ENCODE results near the gene SHE. TPM values are rescaled to one million over a fixed set of nuclear protein-coding genes. Genes with fewer than 3 reads are reported as not detected.

SHE gene
- total RNA-seq, 1 experiment from 2014 or later = not detected

DNA sequence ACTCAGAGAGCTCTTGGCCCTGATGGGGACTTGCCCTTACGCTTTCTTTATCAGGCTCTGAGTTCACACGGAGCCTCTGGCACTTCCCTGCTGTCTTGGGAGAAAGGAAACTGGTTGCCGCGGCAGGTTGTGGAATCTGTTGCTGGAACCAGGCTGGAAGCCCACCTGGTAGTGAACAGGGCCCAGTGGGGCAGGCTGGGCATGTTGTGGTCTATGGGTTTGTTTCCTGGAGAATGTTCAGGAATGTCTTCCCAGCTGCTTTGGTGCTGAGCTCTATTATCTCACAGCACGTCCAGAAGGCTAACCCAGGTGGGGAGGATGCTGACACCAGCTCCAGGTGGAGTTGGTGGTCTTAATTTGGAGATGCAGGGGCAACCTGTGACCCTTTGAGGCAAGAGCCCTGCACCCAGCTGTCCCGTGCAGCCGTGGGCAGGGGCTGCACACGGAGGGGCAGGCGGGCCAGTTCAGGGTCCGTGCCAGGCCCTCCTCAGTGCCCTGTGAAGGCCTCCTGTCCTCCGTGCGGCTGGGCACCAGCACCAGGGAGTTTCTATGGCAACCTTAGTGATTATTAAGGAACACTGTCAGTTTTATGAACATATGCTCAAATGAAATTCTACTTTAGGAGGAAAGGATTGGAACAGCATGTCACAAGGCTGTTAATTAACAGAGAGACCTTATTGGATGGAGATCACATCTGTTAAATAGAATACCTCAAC lies 33.5 kb downstream of the SHE start:
- no peak overlapping the region for H3K4me3 ChIP-seq (replicated peaks in 1 of 2; ENCODE audit: low read depth in 1 of 2, low read length in 2 of 2)
- no peak for DNase-seq (ENCODE audit: low read depth, low spot score)
- H3K36me3 ChIP-seq (ENCODE audit: control insufficient read depth in 1 of 2, insufficient read depth in 2 of 2, low read length in 2 of 2) = no peaks in the 10 kb centered on the region
- BruUV-seq (replicated peaks) = no TSS peak
- no peaks in the 10 kb centered on the region for H3K79me2 ChIP-seq (ENCODE audit: insufficient read depth, low read length)
- H3K4me1 ChIP-seq (ENCODE audit: control insufficient read depth in 1 of 2, insufficient read depth in 2 of 2, low read length in 2 of 2) = peaks cover 2% of the 10 kb centered on the region in 2 experiments; a peak in 3 of 4 replicates
- H2AFZ ChIP-seq (ENCODE audit: low read depth, low read length, poor library complexity, severe bottlenecking) = no peak overlapping the region
- H3K9me2 ChIP-seq (ENCODE audit: insufficient read depth) = no peaks in the 10 kb centered on the region
- H3K27me3 ChIP-seq (ENCODE audit: insufficient read depth, low read length) = no peaks in the 10 kb centered on the region
- ChIA-PET CTCF (interaction anchor here (0.6 to 2.0 kb wide), 3 partner anchors 11 to 272 kb away, joined by 3 to 6 read pairs (median 5); no protein-coding TSS in a partner anchor), POLR2A (no interaction called here), RAD21 (ENCODE audit: low non-redundant PET in 1 of 2, low total read pairs in 2 of 2, uncharacterized antibody in 2 of 2, unreplicated experiment in 2 of 2) (no interaction called here)
- H3K9me3 ChIP-seq (ENCODE audit: control insufficient read depth in 1 of 2, insufficient read depth in 1 of 2, low read depth in 1 of 2, low read length in 2 of 2) = no peaks in the 10 kb centered on the region
- H3K9ac ChIP-seq (ENCODE audit: low read length) = no peak overlapping the region
- no peak overlapping the region for H3K4me2 ChIP-seq (ENCODE audit: low read length)
- ATAC-seq = no peak
- TF ChIP-seq, protein P1, sequence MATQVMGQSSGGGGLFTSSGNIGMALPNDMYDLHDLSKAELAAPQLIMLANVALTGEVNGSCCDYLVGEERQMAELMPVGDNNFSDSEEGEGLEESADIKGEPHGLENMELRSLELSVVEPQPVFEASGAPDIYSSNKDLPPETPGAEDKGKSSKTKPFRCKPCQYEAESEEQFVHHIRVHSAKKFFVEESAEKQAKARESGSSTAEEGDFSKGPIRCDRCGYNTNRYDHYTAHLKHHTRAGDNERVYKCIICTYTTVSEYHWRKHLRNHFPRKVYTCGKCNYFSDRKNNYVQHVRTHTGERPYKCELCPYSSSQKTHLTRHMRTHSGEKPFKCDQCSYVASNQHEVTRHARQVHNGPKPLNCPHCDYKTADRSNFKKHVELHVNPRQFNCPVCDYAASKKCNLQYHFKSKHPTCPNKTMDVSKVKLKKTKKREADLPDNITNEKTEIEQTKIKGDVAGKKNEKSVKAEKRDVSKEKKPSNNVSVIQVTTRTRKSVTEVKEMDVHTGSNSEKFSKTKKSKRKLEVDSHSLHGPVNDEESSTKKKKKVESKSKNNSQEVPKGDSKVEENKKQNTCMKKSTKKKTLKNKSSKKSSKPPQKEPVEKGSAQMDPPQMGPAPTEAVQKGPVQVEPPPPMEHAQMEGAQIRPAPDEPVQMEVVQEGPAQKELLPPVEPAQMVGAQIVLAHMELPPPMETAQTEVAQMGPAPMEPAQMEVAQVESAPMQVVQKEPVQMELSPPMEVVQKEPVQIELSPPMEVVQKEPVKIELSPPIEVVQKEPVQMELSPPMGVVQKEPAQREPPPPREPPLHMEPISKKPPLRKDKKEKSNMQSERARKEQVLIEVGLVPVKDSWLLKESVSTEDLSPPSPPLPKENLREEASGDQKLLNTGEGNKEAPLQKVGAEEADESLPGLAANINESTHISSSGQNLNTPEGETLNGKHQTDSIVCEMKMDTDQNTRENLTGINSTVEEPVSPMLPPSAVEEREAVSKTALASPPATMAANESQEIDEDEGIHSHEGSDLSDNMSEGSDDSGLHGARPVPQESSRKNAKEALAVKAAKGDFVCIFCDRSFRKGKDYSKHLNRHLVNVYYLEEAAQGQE (IDR thresholded peaks at IDR 0.05; ENCODE audit: low read depth) = no peak
- TF ChIP-seq, protein P2, sequence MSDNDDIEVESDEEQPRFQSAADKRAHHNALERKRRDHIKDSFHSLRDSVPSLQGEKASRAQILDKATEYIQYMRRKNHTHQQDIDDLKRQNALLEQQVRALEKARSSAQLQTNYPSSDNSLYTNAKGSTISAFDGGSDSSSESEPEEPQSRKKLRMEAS (IDR thresholded peaks at IDR 0.05) = no peak
- TF ChIP-seq ZBTB33 (IDR thresholded peaks at IDR 0.05; ENCODE audit: extremely low read depth, insufficient replicate concordance, low read length) (no peak), EZH2 (IDR thresholded peaks at IDR 0.05) (no peak), JUND (IDR thresholded peaks at IDR 0.05) (no peak), SIN3A (IDR thresholded peaks at IDR 0.05; ENCODE audit: low read depth) (no peak), RAD21 (IDR thresholded peaks at IDR 0.05; ENCODE audit: low read depth) (no peak), POLR2A (IDR thresholded peaks at IDR 0.05; ENCODE audit: borderline replicate concordance, extremely low read depth, insufficient read depth, insufficient read length) (no peak), FOSL1 (IDR thresholded peaks at IDR 0.05; ENCODE audit: low read depth) (no peak), YY1 (IDR thresholded peaks at IDR 0.05; ENCODE audit: extremely low read depth, insufficient replicate concordance, low read depth, low read length) (no peak), POLR2AphosphoS5 (IDR thresholded peaks at IDR 0.05; ENCODE audit: low read depth, low read length) (no peak), EZH2phosphoT487 (IDR thresholded peaks at IDR 0.05; ENCODE audit: borderline replicate concordance) (no peak), CTCF (IDR thresholded peaks at IDR 0.05 in 2 of 3, conservative IDR thresholded peaks at IDR 0.05 in 1 of 3; ENCODE audit: borderline replicate concordance in 1 of 3, insufficient read depth in 1 of 3, low read depth in 2 of 3, low read length in 2 of 3) (no peak), EGR1 (IDR thresholded peaks at IDR 0.05; ENCODE audit: low read depth) (no peak), SP1 (IDR thresholded peaks at IDR 0.05; ENCODE audit: low read depth) (no peak)
- no peak overlapping the region for H3K27ac ChIP-seq (ENCODE audit: low read depth, low read length)
- intact Hi-C loops (cut with micrococcal nuclease) = no loop called here
- H4K20me1 ChIP-seq (ENCODE audit: insufficient read depth) = no peaks in the 10 kb centered on the region
